Kidney tubule cell (primary cell): ENCODE measurements around the gene STXBP4.

Experiments
- DNase-seq: peaks from one replicate; pipeline ENCODE4 v3.0.0-alpha.2; 2018; ENCODE audit warnings: low spot score

The STXBP4 gene

DNA sequence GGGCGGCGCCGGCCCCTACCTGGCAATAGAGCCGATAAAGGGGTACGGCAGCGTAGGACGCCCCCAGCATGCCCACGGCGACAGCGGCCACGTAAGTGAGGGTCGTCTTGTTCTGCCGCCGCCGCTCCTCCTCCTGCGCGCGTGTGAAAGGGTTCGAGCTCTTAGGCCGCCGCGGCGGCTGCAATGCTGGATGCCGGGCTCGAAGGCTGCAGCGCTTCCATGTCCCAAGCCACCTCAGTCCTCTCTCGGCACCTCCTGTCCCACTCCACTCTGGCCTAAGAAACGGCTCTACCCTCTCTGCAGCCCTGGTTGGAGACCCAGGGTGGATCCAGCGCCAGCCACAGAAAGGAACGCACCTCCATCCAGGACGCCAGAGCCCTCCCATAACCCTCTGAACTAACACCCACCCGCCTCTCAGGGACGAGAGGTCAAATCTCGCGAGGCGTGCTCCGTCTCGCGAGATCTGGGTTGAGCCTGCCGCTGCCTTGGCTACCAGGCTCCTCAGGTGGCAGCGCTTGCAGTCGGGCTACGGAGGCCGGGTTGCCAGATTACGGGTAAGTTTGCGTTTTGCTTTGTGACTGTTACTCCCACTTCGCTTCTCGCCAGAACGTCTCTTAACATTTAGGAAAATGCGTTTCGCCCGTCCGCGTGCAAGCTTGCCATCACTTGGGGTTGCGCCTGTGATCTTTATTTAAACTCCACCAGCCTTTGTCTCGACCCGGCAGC, at the start of gene STXBP4, which contains the start of gene COX11:
TSS of gene STXBP4 (plus strand) at position 504 of the 726 bp plus-strand sequence. CDS start 17,455 bp downstream, outside the sequence.
TSS of gene COX11 (minus strand) at position 393 of the 726 bp plus-strand sequence. CDS start at position 385, 8 bp downstream.
- peak; percentile 97 for DNase-seq

GRCh38 chr17:54919425-54919824, 49.1 kb upstream of the STXBP4 start:
- no peak for DNase-seq

- no peak for DNase-seq
Measured at GRCh38 chr17:54920819-54921218, 47.7 kb upstream of the STXBP4 start.

- DNase-seq = no peak
Measured at GRCh38 chr17:54924405-54924804, 44.2 kb upstream of the STXBP4 start.

DNA sequence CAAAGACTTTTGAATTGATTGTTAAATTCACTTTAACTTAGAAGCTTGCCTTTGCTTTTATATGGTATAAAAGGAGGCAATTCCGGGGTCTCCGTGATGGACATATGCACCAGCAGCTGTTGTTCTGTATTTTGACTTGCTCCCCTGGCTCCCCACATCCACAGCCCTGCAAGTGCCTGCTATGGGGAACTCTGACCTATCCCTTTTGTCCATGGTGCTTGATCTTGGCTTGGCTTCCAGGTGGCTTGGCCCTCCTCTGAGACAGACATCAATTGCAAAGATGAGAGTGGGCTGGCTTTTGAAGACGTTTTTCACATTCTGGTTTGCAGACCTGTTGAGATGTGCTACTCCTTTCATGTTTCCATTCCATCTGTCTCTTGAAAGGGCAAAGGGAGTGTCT, 41.0 kb upstream of the STXBP4 start:
- DNase-seq = no peak

DNA sequence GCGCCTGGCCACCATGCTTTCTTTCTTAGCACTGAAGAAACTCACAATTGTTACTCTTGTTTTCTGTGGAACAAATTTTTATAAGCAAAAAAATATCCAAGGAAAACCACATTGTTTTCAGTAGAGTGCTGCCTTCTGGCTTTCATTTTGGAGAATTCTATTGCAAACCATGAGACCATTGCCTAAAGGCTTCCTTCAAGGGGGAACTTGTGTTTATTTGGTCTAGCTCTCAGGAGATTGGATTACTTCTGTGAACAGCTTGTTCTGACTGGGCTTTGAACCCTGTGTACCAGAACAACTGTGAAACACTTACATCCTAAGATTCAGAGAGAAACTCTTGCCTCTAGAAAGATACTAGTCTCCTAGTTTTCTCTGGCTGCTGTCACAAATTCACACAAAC, 35.9 kb upstream of the STXBP4 start:
- no peak for DNase-seq

DNA sequence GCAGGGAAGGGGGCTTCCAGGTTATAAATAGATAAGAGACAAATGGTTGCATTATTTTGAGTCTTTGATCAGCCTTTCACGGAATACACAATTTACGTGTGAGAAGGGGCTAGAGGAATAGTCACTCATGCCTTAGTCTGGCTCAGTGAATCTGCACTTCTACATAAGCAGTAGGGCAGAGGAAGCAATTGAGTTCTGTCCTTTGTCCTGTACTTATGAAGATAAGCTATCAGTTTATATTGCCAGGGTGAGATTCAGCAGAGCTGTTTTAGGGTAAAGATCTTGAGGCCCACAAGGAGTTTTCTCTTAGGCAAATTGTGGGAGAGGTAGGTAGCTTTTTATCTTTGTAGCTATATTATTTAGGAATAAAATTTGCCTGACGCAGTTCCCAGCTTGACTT, 34.6 kb upstream of the STXBP4 start:
- no peak for DNase-seq

GRCh38 chr17:54935471-54935870, 33.1 kb upstream of the STXBP4 start:
- DNase-seq = no peak

DNA sequence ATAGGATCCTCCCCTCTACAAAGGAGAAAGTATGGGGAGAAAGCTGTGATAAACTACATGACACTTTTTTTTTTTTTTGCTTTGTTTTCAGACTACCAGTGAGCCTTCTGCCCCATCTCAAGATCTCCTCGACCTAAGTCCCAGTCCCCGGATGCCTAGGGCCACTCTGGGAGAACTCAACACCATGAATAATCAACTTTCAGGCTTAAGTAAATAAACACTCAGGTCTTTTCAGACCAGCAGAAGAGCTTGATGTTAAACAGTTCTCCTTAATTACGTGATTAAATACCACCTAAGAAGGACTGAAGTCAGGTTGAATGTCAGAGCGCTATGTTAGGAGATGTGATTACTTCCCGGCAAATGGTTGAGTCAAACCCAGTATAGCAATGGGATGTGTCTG, 31.5 kb upstream of the STXBP4 start:
- DNase-seq = no peak

- DNase-seq = no peak
Measured at GRCh38 chr17:54937426-54937825, 31.1 kb upstream of the STXBP4 start.

GRCh38 chr17:54941285-54941684, 27.3 kb upstream of the STXBP4 start:
- DNase-seq = no peak

DNA sequence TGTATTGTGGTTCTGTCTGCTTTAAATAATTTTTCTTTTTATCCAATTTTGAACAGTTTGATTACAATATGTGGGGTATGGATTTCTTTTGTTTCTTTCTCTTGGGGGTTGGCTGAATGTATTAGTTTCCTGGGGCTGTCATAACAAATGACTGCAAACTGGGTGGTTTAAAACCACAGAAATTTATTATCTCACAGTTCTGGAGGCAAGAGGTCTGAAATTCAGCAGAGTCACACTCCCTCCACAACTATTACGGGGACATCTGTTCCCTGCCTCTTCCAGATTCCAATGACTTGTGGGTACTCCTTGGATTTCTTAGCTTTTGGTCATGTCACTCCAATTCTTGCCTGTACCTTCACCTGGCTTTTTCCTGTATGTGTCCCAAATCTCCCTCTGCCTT, 23.8 kb upstream of the STXBP4 start:
- DNase-seq = peak; percentile 44

DNA sequence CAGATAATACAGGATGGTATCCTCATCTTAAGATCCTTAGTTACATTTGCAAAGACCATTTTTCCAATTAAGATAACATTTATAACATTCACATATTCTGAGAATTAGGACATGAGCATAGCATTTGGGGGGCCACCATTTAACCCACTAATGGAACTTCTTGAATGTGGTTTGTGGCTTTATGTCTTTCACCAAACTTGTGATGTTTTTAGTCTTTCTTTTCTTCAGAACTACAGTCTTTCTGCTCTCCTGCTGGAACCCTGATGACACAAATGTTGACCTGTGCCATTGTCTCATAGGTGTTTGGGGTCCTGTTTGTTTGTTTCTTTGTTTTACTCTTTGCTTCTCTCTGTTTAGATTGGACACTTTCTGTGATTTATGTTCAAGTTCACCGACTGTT, 23.3 kb upstream of the STXBP4 start:
- no peak for DNase-seq

- no peak for DNase-seq
Measured at GRCh38 chr17:54945671-54946070, 22.9 kb upstream of the STXBP4 start.

- DNase-seq = no peak
Measured at GRCh38 chr17:54947396-54947795, 21.2 kb upstream of the STXBP4 start.

DNA sequence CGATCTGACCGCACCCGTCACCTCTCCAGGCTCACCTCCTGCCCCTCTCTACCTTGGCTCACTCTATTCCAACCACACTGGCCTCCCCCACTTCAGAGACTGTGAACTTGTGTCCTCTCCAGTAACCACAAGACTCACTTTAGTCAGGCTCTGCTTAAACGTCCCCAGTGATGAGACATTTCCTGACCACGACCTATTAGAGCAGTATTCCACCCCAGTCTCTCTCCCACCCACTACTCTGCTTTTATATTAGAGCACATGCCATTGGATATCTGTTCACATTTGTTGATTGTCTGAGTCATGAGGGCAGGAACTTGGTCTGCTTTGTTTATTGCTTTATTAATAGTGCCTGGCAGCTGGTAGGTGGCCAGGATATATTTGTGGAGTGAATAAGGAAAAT, 20.2 kb upstream of the STXBP4 start:
- peak; percentile 99 for DNase-seq

DNA sequence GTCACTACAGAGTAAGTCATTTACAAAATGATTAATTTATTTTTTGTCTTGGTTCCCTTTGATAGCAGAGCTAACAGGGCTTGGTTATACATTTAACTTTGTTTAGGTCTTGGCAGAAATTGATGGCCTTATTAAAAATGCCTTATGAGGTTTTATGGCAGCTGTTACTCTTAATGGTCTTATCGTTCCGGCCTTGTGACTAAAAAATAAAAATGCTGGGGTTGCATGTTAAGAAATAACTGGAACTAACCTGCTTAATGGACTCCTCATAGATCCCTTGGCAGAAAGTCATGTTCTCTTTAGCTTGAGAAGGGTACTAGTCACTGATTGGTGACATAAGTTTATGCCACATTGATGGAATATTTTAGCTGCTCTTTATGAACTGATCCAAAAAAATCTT, 18.4 kb upstream of the STXBP4 start:
- no peak for DNase-seq

- DNase-seq = no peak
Measured at GRCh38 chr17:54951286-54951685, 17.3 kb upstream of the STXBP4 start.

DNA sequence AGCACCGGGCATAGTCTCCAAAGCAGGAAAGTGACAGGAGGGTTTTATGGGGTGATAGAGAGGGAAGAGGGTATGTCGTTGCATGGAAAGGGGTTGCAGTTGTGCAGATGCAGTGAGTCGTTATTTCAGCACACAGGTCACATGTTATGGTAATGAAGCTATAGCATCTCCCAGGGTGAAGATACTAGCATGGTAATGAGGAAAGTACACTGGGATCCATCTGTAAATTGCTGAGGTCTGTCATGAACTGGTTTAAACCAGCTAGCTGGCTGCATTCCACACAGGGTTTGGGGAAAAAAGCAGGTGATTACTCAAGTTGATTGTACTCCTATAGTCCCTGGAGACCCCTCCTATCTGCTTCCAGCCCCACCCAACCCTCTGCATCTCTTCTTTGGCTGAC, 11.8 kb upstream of the STXBP4 start:
- DNase-seq = no peak

DNA sequence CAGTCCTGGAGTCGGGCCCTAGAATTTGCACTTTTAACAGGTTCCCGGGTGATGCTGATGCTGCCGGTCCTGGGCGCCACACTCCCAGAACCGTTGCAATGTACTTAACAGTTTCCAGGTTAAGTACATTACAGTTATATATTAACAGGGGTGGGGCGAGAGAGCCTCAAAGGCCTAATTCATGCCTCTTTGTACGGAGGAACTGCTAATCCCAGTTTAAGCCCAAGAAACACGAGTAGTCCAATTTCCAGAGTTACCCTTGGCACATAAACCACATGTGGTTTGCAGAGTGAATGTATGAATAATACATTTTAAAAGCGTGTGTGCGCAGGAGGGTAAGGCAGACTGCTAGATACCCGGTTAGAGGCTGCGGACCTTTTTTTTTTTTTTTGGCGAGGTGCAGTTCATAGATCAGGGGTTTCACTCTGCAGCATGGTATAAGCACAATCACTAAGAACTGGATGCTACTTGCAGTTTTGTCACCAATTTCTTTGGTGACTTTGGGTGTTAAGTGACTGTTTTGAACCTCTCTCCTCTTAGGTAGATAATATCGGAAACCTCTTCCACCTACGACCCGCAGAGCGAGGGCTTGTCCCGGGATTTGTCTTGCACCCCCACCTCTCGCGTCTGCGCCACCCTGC, 824 bp upstream of the STXBP4 start:
- DNase-seq = peak; percentile 65

DNA sequence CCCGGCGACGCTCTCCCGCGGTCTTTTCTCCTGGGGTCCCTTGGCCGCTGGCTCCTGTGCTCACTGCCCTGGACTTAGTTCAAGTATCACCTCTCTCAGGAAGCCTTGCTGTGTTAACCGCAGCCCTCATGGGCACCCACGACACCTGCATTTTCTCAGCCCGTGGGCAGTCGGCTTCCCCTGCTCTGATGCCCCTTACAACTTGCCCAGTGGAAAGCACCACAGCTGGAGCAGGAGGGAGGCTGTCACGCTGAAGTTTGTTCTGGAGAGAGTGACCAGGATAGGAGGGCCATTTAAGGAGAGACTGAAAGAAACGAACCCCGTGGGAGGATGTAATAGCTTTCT, 395 bp downstream of the STXBP4 start:
- DNase-seq = no peak

GRCh38 chr17:54969658-54970572, 1.4 kb downstream of the STXBP4 start:
- peak; percentile 33 for DNase-seq

- DNase-seq = peak; percentile 60
Measured at GRCh38 chr17:54971147-54971546, 2.6 kb downstream of the STXBP4 start.
